ENCODE measurements around the gene CD248. TPM values are rescaled to one million over a fixed set of nuclear protein-coding genes. Genes with fewer than 3 reads are reported as not detected.
A peak's percentile ranks its signal among the peaks of the same experiment; 100 is the strongest.
"Not testable (repeated sequence)": the region's sequence is repeated elsewhere in the genome, so short reads cannot be mapped to it uniquely, and the experiment has no call there.

The CD248 gene, protein sequence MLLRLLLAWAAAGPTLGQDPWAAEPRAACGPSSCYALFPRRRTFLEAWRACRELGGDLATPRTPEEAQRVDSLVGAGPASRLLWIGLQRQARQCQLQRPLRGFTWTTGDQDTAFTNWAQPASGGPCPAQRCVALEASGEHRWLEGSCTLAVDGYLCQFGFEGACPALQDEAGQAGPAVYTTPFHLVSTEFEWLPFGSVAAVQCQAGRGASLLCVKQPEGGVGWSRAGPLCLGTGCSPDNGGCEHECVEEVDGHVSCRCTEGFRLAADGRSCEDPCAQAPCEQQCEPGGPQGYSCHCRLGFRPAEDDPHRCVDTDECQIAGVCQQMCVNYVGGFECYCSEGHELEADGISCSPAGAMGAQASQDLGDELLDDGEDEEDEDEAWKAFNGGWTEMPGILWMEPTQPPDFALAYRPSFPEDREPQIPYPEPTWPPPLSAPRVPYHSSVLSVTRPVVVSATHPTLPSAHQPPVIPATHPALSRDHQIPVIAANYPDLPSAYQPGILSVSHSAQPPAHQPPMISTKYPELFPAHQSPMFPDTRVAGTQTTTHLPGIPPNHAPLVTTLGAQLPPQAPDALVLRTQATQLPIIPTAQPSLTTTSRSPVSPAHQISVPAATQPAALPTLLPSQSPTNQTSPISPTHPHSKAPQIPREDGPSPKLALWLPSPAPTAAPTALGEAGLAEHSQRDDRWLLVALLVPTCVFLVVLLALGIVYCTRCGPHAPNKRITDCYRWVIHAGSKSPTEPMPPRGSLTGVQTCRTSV
- 106 TPM for polyA plus RNA-seq (ENCODE audit: insufficient read length)

DNA sequence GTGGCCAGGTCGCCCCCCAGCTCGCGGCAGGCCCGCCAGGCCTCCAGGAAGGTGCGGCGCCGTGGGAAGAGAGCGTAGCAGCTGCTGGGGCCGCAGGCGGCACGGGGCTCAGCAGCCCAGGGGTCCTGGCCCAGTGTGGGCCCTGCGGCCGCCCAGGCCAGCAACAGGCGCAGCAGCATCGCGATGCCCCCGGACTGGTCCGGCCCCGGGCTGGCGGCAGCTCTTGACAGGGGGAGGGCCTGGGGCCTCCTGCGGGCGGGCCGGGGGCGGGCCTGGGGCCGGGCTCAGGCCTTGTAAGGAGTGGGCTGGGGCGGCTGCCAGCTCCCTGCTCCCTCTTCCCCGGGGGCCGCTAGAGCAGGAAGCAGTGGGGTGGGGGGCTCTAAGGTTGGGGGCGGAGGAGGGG, at the start of gene CD248:
Gene CD248 (minus strand): TSS at position 196 of the 403 bp plus-strand sequence. CDS start 17 bp downstream, at position 179.
- DNase-seq, result peak; percentile 87

DNA sequence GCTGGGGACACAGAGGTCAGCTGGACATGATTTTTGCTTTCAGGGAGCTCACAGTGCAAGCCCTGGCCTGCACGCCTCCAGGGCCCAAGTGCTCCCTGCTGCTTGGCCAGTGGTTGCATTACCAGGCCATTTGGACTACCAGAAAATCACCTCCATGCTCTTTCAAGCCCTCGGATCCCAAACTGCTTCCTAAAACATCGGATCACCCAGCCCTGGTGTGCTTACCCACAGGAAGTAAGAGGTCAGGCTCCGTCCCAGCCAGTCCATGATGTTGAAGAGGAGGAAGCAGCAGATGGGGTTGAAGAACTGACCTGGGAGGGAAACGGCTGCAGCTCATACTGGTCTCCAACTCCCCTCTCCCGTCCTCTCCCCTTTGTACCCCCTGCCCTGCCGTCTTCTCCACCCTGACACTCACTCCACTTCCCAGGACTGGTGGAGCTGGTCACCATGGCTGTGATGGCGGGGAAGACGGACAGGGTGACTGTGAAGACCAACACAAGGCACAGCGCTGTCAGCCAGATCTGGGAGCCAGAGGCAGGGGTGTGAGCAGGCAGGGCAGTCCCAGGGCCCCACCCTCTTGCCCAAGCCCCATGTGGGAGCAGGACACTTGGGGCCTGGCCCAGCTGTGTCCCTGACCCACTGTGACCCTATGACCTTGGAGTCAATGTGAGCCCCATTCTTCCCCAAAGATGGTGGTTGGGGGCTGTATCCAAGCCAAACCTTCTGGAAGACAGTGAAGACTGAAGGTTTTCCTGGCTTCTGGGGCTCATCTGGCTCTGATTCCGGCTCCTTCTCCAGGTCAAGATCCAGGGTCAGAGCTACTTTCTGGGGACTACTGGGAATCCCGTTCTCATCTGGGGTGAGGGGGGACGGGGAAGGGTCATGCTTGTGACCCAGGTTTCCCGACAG, 49.1 kb upstream of the CD248 start:
- no peak for DNase-seq

DNA sequence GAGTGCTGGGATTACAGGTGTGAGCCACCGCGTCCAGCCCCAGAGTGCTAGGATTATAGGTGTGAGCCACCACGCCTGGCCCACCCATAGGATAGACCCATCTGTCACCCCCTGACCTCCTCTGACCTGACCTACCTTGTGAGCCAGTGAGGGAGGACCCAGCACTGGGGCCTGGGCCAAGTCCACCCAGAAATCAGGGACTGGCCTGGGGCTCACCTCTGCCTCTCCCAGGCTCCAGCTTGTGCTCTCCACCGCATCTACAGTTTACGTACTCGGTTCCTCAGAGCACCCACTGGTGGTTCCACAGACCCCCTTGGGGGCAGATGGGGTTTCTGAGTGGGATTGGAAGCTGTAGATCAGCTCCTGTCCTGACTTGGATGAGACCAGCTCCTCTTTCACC, 48.3 kb upstream of the CD248 start:
- DNase-seq, result no peak

DNA sequence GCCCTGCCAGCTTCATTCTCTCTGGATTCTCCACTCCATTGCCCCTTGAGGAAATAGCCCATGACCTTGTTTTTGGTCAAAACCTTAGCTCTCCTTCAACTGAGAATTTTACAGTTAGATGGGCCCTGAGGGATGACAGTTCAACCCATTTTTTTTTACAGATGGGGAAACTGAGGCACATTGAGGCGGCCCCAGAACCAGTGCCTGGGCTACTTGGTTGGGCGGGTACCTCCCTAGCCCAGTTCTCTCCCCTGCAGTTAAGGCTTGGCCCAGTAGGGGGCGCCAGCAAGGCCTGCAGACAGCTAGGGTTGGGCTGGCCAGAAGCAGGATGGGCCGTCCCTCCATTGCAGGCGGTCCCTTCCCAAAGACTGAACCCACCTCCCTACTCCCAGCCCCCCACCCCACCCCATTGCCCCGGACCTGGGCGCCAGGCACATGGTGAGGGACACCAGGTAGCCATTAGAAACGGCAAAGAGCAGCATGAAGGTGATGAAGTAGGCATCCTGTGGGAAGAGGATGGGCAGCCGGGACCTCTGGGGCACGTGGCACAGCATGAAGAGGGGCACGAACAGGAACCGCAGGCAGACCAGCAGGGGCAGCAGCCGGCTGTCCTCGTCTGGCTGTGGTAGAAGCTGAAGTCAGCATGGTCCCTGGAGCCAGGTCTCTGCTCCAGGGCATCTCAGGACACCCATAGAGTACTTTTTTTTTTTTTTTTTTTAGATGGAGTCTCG, 47.1 kb upstream of the CD248 start:
- no peak for DNase-seq

DNA sequence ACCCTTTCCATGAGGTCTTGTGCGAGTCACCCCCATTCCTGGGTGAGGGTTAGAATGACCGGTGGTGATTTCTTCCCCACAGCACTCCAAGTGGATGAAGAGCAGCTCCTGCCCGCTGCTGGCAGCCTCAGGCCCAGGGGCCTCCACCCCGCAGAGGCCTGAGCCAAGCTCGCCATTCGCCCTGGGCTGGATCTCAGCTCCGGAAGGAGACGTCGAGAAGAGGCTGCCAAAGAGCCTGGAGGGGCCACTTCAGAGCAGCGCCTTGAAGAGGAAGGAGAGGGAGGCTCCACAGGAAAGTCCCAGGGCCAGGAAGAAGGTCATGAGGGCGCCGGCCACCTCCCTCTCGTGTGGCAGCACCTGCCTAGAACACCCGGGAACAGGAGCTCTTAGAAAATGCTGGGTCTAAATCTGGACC, 46.4 kb upstream of the CD248 start:
- no peak for DNase-seq

DNA sequence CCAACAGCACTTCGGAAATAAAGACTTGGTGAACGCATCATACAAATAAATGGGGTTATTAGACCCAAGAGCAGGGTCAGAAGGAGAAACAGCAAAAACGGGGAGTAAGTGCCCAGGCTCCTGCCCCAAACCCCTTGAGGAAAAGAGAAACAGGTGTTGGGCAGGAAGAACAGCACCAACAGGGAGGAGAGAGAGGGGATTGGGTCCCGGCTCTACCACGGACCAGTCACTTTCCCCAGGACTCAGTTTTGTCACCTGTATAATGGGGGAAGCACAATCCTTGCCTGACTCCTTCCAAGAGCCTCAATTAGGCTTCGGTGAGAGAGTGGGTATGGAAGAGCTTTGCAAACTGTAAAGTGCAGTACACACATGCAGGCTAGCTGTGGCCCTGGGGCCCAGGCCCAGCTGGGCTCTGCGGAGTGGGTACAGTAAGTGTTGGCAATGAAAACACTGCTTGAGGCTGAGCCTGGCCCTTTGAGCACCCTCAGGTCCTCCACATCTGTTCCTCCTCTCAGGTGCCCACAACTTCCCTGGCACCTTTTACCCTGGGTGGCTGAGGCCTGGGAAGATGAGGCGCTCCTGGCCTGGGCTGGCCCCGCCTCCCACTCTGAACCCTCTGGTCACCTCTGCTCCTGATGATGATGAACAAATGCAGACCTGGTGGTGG, 45.8 kb upstream of the CD248 start:
- no peak for DNase-seq

DNA sequence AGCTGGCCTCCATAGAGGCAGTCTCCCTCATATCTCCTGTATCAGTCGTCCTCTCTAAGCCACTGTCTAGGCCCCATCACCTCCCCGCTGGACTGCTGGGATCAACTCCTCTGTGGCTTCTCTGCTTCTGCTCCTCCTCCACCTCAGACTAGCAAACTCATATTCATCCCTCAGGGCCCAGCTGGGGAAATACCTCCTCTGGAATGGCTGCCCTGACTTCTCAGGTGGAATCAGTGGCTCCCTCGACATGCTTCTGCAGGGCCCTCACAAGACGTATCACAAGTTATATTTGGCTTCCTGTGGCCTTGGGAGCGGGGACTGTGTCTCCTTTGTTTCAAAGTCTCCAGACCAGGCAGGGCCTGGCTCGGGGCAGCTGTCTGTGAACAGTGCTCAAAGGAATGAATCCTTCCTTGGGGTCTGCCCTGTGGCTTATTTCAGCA, 44.7 kb upstream of the CD248 start:
- DNase-seq, result no peak

DNA sequence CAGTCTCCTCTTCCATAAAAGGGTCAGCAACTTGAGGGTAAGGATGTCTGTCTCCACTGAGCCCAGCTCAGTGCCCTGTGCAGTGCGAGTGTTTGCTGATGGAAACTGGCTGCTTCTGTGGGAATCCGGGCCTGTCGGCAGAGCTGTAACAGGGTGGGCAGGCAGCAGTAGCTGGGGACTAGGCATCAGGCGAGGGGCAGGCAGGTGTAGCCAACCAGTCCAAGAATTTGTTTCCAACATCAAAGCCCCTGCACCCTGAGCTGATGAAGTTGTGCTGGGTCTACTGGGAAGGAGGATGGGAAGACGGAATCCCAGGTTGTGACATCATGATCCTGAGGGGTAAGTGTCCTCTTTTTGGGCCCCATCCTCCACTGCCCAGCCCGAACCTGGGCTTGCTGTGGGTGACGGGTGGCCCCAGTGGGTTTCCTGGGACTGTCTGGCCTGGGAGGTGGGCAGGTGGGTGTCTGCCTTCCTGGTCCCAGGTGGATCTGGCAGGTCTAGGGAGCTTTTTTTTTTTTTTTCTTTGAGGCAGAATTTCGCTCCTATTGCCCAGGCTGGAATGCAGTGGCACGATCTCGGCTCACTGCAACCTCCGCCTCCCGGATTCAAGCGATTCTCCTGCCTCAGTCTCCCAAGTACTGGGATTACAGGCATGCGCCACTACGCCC, 43.7 kb upstream of the CD248 start:
- no peak for DNase-seq

DNA sequence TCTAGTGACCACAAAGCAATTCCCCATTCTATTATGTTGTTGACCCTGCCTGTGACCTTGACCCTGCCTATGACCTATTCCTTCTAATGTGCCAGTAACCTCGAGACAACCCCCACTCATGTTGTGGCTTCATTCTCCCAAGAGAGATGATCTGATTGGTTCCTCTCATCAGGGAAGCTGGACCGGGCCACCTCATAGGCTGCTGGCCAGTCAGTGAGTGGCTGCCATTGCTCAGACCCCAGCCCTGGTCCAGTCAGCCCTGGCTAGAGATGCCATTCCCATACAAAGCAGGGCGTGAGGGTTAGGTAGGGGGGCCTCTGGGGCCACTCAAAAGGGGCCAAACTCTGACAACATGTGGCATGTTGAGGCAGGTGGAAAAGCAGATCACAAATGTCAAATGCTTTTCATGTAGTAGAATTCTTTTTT, 42.8 kb upstream of the CD248 start:
- no peak for DNase-seq

DNA sequence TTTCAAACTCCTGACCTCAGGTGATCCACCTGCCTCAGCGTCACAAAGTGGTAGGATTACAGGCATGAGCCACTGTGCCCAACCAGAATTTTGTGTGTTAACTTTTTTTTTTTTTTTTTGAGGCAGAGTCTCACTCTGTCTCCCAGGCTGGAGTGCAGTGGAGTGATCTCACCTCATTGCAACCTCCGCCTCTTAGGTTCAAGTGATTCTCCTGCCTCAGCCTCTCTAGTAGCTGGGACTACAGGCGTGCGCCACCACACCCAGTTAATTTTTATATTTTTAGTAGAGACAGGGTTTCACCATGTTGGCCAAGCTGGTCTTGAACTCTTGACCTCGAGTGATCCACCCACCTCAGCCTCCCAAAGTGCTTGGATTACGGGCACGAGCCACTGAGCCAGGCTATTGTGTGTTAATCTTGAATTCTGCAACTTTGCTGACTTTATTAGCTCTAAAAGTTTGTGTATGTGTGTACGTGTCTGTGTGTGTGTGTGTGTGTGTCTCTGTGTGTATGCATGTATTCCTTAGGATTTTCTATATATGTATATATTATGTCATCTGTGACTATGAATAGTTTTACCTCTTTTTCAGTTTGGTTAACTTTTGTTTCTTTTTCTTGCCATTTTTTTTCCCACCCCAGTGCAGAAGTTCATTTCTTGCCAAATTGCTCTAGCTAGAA, 33.9 kb upstream of the CD248 start:
- DNase-seq, result not testable (repeated sequence)

DNA sequence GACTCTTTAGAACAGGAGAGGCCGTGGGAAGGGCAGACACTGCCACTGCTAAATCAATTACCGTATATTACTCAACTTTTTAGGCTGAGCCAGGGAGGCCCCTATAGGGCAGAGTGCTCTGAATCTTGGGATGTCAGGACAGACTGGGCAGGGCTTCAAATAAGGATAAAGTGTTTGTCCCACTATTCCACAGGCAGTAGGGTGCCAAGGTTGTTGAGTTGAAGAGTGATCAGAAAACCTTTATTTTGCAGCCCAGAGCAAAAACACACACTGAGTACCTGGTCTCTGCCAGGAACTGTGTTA, 32.2 kb upstream of the CD248 start:
- DNase-seq, result no peak

DNA sequence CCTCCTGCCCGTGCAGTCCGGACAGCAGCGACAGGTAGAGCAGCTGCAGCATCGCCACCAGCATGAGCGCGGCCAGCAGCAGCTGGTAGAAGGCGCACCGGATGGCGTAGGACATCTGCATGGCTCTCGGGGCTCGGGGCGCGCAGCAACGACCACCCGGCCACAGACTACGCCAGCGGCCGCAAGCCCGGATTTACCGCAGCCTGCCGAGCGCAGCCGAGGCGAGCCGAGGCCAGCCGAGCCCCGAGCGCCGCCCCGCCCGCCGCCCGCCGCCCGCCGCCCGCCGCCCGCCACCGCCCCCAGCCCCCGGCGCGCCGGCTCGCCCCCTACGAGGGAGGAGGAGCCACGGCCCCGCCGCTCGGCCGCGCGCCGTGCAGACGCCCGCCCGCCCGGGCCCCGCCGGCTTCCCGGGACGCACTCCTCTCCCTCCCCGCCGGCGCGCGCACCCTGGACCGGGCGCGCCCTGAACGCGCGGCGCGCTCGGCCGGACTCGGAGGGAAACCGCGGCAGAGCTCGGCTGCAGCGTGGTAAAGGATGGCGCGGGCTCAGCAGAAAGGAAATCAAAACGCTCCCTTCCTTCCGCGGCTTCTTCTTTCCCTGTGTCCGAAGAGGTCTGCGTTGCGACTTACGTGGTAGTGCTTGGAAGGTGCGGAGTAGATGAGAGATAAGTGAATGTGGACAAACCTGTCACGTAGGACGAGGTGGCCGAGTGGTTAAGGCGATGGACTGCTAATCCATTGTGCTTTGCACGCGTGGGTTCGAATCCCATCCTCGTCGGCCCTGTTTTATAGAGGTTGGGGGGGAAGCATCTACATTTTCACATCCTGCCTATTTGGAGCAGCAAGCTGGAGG, 30.8 kb upstream of the CD248 start, which contains the start of gene B4GAT1:
Gene B4GAT1 (minus strand): TSS at position 205 of the 852 bp plus-strand sequence. CDS start 84 bp downstream, at position 121.
- DNase-seq, result peak; percentile 91

DNA sequence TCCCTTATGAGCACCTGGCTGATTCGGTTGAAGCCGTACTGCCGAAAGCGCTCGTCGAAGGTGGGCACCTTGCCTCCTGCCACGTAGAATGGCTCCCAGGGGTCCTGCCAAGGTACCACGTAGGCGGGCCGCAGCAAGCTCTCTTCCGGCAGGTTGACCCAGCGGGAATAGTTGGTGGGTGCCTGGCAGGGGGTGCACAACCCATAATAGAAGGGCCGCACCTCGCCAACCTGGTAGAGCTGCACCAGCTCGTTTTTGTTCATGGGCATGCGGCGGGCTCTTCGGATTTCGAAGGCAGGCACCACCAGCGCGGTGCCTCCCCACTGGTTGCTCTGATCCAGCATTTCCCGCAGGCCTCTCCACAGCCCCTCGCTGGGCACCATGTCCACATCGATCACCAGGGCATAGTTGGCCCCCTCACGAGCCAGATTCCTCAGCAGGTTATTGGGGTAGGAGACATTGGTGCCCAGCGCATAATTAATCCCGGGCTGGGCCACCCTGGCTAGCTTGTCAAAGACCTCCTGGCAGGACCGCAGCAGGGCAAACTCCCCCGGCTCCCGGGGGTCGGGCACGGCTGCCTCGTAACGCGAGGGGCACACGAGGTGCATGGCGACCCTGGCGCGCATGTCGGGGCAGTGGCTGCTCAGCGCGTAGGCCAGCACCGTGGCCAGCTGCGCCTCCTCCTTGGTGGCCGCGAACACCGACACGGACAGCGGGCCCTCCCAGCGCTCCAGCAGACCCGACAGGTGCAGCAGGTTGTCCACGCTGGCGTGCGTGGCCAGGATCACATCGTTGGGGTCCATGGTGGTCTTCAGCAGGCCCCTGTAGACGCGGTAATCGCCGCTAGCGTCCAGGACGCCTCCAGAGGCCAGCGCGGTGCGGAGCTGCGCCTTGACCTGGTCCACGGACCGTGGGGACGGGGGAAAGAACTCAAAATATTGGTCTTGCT, 29.9 kb upstream of the CD248 start:
- DNase-seq, result no peak

DNA sequence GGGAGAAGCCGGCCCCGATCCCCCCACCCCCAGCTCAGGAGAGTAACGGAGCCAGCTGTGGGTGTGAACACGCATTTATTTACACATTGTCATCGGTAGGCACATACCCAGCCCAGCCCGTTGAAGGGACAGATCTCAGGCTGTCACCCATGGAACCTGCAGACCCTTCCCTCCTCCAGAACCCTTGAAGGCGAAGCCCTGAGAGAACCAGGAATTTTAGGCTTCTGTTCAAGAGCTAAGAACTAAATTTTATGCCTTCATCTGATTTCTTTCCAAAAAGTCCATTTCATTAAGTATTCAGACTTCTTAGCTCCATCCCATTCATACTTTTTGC, 28.4 kb upstream of the CD248 start:
- DNase-seq, result no peak

DNA sequence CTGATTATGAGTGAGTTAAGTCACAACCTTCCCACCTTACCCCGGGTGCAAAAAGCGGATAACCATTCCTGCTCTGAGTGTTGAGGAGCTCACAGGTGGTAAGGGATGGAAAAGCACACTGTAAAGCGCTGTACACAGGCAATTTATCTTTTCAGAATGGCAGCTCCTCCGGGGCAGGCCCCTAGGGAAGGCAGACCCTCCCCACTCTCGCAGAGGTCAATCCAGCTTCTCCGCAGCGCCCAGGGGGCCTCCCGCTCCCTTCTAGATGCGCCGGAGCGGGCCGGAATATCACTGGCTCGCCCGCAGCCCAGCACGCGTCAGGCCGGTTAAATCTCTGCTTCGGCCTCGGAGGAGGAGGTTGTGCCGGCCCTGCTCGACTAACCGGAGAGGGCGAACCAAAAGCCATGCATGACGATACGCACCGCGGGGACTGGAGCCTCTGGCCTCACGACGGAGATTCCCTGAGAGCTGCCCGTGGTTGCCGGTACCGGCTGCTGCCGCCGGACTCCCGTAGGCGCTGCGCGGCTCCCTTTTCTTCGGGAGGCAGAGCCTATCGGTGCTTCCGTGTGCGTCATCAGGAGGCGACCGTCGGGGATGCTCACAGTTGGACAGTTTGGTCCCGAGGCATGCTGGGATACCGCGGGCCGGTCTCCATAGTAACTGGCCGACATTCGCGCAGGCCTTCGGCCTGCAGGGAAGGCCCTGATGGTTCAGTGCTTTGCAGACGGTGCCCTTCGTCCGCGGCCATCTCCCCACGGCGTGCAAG, 27.9 kb upstream of the CD248 start, which contains the start of gene BRMS1:
Gene BRMS1 (minus strand): TSS at position 555 of the 766 bp plus-strand sequence. CDS start 2,870 bp downstream, outside the sequence.
- DNase-seq, result peak; percentile 98

DNA sequence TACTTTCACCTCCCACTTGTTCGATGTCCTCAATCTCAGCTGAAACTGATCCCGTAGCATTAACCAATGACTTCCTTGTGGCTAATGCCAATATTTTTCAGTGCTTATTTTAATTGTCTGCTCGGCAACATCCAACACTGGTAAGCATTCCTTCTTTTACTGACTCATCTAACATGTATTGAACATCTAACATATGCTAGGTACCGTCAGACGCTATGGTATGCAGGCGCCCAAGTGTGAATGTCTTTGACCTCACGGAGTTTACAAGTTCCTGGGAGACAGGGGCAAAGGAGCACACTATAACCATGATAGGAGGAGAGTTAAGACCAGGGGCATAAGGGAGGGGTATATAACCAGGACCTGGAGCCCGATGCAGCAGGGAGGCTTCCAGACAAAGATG, 26.3 kb upstream of the CD248 start:
- no peak for DNase-seq

DNA sequence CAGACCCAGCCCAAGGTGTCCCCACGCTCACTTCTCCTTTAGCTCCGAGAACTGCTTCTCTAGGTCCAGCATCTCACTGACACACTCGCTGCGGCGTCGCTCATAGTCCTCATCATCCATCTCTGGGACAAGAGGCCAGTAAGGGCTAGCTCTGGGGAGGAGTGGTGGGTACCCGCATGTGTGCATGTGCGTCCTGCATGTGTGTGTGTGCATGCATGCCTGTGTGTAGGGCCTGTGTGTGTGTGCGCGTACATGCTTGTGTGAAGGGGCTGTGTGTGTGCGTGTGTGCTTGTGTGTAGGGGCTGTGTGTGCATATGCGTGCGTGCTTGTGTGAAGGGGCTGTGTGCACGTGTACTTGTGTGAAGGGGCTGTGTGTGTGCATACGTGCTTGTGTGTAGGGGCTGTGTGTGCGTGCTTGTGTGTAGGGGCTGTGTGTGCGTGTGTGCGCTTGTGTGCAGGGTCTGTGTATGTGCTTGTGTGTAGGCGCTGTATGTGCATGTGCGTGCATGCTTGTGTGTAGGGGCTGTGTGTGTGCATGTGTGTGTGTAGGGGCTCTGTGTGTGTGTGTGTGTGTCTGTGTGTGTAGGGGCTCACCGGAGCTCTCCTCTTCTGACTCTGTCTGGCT, 24.8 kb upstream of the CD248 start:
- no peak for DNase-seq

Data from hindlimb muscle (tissue), 1 donor.